ENCODE results near the gene TXK.

Gene TXK

GRCh38 chr4:48133669-48134068, 381 bp downstream of the TXK start:
- FAIRE-seq, result no peak

- no peak for FAIRE-seq
These were observed 2.3 kb downstream of the TXK start for GRCh38 chr4:48131736-48132135.

GRCh38 chr4:48130100-48130499, 4.0 kb downstream of the TXK start:
- no peak for FAIRE-seq

- FAIRE-seq, result no peak
These were observed 4.6 kb downstream of the TXK start for GRCh38 chr4:48129307-48130014.

- no peak for FAIRE-seq
These were observed 6.2 kb downstream of the TXK start for GRCh38 chr4:48127682-48128404.

GRCh38 chr4:48127231-48127630, 6.8 kb downstream of the TXK start:
- FAIRE-seq, result no peak

GRCh38 chr4:48126621-48127020, 7.4 kb downstream of the TXK start:
- no peak for FAIRE-seq

- FAIRE-seq, result no peak
These were observed 9.2 kb downstream of the TXK start for GRCh38 chr4:48124870-48125269.

GRCh38 chr4:48122756-48123155, 11.3 kb downstream of the TXK start:
- no peak for FAIRE-seq

- no peak for FAIRE-seq
These were observed 12.9 kb downstream of the TXK start for GRCh38 chr4:48121180-48121579.

- no peak for FAIRE-seq
These were observed 13.9 kb downstream of the TXK start for GRCh38 chr4:48120132-48120531.

- FAIRE-seq, result no peak
These were observed 14.4 kb downstream of the TXK start for GRCh38 chr4:48119646-48120045.

GRCh38 chr4:48118081-48118480, 16.0 kb downstream of the TXK start:
- no peak for FAIRE-seq

GRCh38 chr4:48116582-48116981, 17.5 kb downstream of the TXK start:
- FAIRE-seq, result no peak

- no peak for FAIRE-seq
These were observed 19.6 kb downstream of the TXK start for GRCh38 chr4:48114412-48114811.

GRCh38 chr4:48112017-48112667, 21.9 kb downstream of the TXK start:
- FAIRE-seq, result no peak

GRCh38 chr4:48110452-48110978, 23.5 kb downstream of the TXK start:
- FAIRE-seq, result no peak

GRCh38 chr4:48109413-48110263, 24.4 kb downstream of the TXK start:
- no peak for FAIRE-seq

- no peak for FAIRE-seq
These were observed 25.6 kb downstream of the TXK start for GRCh38 chr4:48108309-48109073.

- no peak for FAIRE-seq
These were observed 28.8 kb downstream of the TXK start for GRCh38 chr4:48105230-48105629.

- FAIRE-seq, result no peak
These were observed 30.4 kb downstream of the TXK start for GRCh38 chr4:48103483-48104139.

- no peak for FAIRE-seq
These were observed 31.7 kb downstream of the TXK start for GRCh38 chr4:48102303-48102702.
